Lung (tissue), 12 donors: Measurements from ENCODE around the gene FLRT1. TPM values are rescaled to one million over a fixed set of nuclear protein-coding genes. Genes with fewer than 3 reads are reported as not detected.

Experiments
- ATAC-seq: fragments of 200-7000 bp; cut with Tn5 transposase; one replicate; pipeline ENCODE4 v1.9.1; 2020; ENCODE audit warnings: moderate number of reproducible peaks; ENCODE audit not compliant: insufficient read depth, low FRiP score
- DNase-seq, 3 donors: peaks; one replicate each; pipeline ENCODE4 v3.0.0-alpha.2; 2013 to 2017
- H3K27ac ChIP-seq, 2 donors: one replicate each; pipeline ENCODE4 v1.5.1; 2013; ENCODE audit warnings: mild to moderate bottlenecking in 2 of 2, moderate library complexity in 2 of 2, control low read depth in 1 of 2, inconsistent platforms in 1 of 2, low read depth in 1 of 2, low read length in 1 of 2
- H3K27me3 ChIP-seq, 3 donors: one replicate each; pipeline ENCODE4 v1.5.1; 2013; ENCODE audit warnings: low read length in 2 of 3; ENCODE audit not compliant: control insufficient read depth in 3 of 3, insufficient read depth in 3 of 3
- H3K36me3 ChIP-seq, 4 donors: one replicate each; pipeline ENCODE4 v1.5.1; 2013; ENCODE audit warnings: low read length in 4 of 4, mild to moderate bottlenecking in 1 of 4, moderate library complexity in 1 of 4; ENCODE audit not compliant: control insufficient read depth in 4 of 4, insufficient read depth in 4 of 4
- H3K4me1 ChIP-seq, 5 donors: one replicate each; pipeline ENCODE4 v1.5.1; 2013; ENCODE audit warnings: low read length in 5 of 5, mild to moderate bottlenecking in 2 of 5, moderate library complexity in 1 of 5; ENCODE audit not compliant: control insufficient read depth in 5 of 5, insufficient read depth in 5 of 5
- H3K4me3 ChIP-seq: one replicate; pipeline ENCODE4 v1.5.1; 2013; ENCODE audit warnings: mild to moderate bottlenecking, control low read depth, moderate library complexity
- H3K9ac ChIP-seq, 2 donors: one replicate each; pipeline ENCODE4 v1.5.1; 2013; ENCODE audit warnings: low read length in 2 of 2, control low read depth in 1 of 2; ENCODE audit not compliant: insufficient read depth in 1 of 2
- H3K9me3 ChIP-seq, 4 donors: one replicate each; pipeline ENCODE4 v1.5.1; 2013; ENCODE audit warnings: low read length in 3 of 4, mild to moderate bottlenecking in 1 of 4, moderate library complexity in 1 of 4; ENCODE audit not compliant: control insufficient read depth in 4 of 4, insufficient read depth in 3 of 4
- CTCF ChIP-seq: IDR thresholded peaks from 2 replicates; pipeline ENCODE4 v1.5.1; 2012; ENCODE audit warnings: mild to moderate bottlenecking; ENCODE audit errors: control extremely low read depth, extremely low read depth
- WGBS, 2 donors: extraction: QIAGEN DNeasy Blood & Tissue Kit; methylation state at CpG; one replicate each; pipeline ENCODE4 v1.1.7; 2013; 5-methylcytosine and 5-hydroxymethylcytosine counted together
- polyA plus RNA-seq, 2 donors: library from polyadenylated mRNA; stranded (reverse); fragments of 200-250 nt; gene quantifications; one replicate each; pipeline ENCODE4 v1.2.1, GENCODE V29; 2013
- total RNA-seq, 2 donors: library from RNA; depleted of rRNA in 1 of 2; stranded (reverse); fragments of >200 nt in 1 of 2; gene quantifications; one replicate each; pipeline ENCODE4 v1.2.1, GENCODE V29; 2014 to 2021
- donor health status: control.
- donor health status: control.
- donor health status: Bipolar disorder and iron deficiency.
- donor health status: healthy.
- donor health status: DM: yes; HTN: yes; CAD: no.

Gene FLRT1
- total and polyA plus RNA-seq, 4 donors: 0.02 to 0.34 (median 0.12) TPM

- ATAC-seq (no peak), DNase-seq (no peak)
- Histone ChIP-seq H3K4me3 (no peak overlapping the region), H3K27me3 (no peaks in the 10 kb centered on the region), H3K9me3 (peaks cover 0 to 3% (median 0%) of the 10 kb centered on the region in 4 donors), H3K4me1 (peaks cover 4 to 29% (median 16%) of the 10 kb centered on the region in 5 donors), H3K36me3 (peaks cover 6 to 42% (median 16%) of the 10 kb centered on the region in 4 donors), H3K9ac (no peak overlapping the region), H3K27ac (no peak overlapping the region)
- TF ChIP-seq CTCF: no peak
- 95% methylated on average over 27 of the region's 27 CpGs for WGBS, 2 donors
These were observed 38.5 kb upstream of the FLRT1 start for GRCh38 chr11:63997104-63997700.

GRCh38 chr11:63997801-63998337, 37.9 kb upstream of the FLRT1 start:
- 74 to 82% methylated on average over 11 of the region's 11 CpGs for whole genome bisulfite sequencing, 2 donors

DNA sequence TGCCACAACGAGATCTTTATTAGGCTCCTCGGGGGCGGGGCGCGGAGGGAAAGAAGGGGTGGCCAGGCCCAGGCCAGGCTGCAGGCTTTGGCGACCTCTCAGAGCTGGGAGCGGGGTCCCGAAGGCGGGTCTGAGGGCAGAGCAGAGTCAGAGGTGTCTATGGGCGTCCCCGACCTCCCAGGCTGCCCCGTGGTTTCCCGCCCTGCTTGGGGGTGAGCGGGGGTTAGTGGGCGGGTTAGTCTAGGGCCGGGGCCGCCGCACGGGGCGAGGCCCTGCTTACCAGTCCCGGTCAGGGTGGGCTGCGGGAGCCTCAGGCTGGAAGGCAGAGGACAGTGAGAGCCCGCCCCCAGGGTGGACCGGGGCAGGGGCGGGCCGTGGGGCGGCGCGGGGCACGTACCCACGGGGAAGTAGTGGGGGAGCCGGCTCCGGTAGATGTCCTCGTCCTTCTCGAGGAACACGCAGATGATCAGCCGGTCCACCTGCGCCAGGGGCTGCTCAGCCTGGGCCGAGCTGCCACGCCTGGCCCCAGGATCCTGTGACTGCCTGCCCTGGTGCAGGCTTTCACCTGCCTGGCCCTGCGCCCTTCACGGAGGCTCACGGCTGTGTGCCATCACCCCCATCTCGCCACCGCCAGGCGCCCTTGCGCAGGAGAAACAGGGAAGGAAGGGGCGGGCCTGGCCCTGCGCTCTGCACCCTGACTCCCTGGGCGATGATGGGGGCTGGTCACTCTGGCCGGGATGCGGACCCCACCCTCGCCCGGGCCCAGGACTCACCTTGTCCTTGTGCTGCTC, 37.0 kb upstream of the FLRT1 start:
- no peak for TF ChIP-seq CTCF
- Histone ChIP-seq H3K36me3 (peaks cover 6 to 35% (median 16%) of the 10 kb centered on the region in 4 donors), H3K9ac (no peak overlapping the region), H3K9me3 (peaks cover 0 to 3% (median 0%) of the 10 kb centered on the region in 4 donors), H3K27ac (no peak overlapping the region), H3K4me1 (peaks cover 4 to 34% (median 16%) of the 10 kb centered on the region in 5 donors), H3K27me3 (no peaks in the 10 kb centered on the region), H3K4me3 (no peak overlapping the region)
- DNase-seq (peak in 1 of 3 donors; percentile 16), ATAC-seq (no peak)
- 59 to 74% methylated on average over 39 to 54 of the region's 54 CpGs for WGBS, 2 donors

More at GRCh38 chr11:63997801-63998337, 37.9 kb upstream of the FLRT1 start:
- ATAC-seq (no peak), DNase-seq (no peak)
- no peak for TF ChIP-seq CTCF
- no peak overlapping the region for H3K9ac ChIP-seq
- no peak overlapping the region for H3K27ac ChIP-seq
- no peak overlapping the region for H3K4me3 ChIP-seq
- peaks cover 4 to 33% (median 16%) of the 10 kb centered on the region in 5 donors for H3K4me1 ChIP-seq
- H3K9me3 ChIP-seq: peaks cover 0 to 3% (median 0%) of the 10 kb centered on the region in 4 donors
- no peaks in the 10 kb centered on the region for H3K27me3 ChIP-seq
- H3K36me3 ChIP-seq: peaks cover 6 to 41% (median 16%) of the 10 kb centered on the region in 4 donors
